Measurements from ENCODE around the gene HRH4. TPM values are rescaled to one million over a fixed set of nuclear protein-coding genes. Genes with fewer than 3 reads are reported as not detected.

The HRH4 gene
- total RNA-seq, 1 donor: under 0.01 TPM

DNA sequence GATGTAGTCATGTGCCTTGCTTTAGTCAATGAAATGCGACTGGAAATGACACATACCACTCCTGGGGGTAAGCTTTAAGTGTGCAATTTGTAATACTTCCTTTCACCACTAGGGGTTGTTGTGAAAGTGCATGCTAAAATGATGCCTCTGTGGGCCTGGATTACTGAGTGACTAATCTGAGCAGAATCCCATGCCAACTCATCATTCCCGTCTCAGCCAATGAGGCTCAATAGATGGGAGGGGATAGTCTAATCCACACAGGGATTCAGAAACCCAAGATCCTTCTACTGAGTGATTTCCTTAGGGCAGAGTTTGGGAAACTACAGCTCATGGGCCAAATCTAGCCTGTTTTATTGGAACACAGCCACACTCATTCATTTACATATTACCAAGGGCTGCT is 54.0 kb downstream of the HRH4 start:
- DNase-seq (ENCODE audit: low read depth): peak; percentile 33
- H3K4me3 ChIP-seq (ENCODE audit: low read depth, low read length): no peak overlapping the region
- TF ChIP-seq, protein P1, sequence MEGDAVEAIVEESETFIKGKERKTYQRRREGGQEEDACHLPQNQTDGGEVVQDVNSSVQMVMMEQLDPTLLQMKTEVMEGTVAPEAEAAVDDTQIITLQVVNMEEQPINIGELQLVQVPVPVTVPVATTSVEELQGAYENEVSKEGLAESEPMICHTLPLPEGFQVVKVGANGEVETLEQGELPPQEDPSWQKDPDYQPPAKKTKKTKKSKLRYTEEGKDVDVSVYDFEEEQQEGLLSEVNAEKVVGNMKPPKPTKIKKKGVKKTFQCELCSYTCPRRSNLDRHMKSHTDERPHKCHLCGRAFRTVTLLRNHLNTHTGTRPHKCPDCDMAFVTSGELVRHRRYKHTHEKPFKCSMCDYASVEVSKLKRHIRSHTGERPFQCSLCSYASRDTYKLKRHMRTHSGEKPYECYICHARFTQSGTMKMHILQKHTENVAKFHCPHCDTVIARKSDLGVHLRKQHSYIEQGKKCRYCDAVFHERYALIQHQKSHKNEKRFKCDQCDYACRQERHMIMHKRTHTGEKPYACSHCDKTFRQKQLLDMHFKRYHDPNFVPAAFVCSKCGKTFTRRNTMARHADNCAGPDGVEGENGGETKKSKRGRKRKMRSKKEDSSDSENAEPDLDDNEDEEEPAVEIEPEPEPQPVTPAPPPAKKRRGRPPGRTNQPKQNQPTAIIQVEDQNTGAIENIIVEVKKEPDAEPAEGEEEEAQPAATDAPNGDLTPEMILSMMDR (IDR thresholded peaks at IDR 0.05; ENCODE audit: insufficient read depth, low read depth, low read length): peak; percentile 50

DNA sequence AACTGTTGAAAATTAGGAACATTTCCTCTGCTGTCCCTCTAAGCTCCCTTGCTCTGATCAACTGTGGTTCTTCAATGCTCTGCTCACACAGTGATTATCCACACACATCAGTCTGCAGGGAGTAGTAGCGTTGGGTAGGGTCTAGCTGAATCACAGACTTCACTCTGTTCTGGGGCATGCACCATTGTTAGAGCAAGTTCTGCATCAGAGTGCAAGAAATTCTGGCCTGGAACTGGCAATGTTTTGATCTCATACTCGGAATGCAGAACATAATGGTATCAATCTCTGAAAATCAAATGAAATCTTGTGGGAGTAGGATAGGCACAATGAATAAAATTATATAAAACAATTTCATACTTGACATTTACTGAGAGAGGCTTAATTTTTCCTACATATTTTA is 55.3 kb downstream of the HRH4 start:
- TF ChIP-seq, protein P1 (IDR thresholded peaks at IDR 0.05; ENCODE audit: insufficient read depth, low read depth, low read length): no peak
- DNase-seq (ENCODE audit: low read depth): no peak
- no peak overlapping the region for H3K4me3 ChIP-seq (ENCODE audit: low read depth, low read length)

- TF ChIP-seq, protein P1 (IDR thresholded peaks at IDR 0.05; ENCODE audit: insufficient read depth, low read depth, low read length): no peak
- no peak for DNase-seq (ENCODE audit: low read depth)
These were observed 55.8 kb downstream of the HRH4 start for GRCh38 chr18:24516261-24516660.

GRCh38 chr18:24517554-24517953 is 57.1 kb downstream of the HRH4 start:
- no peak overlapping the region for H3K4me3 ChIP-seq (ENCODE audit: low read depth, low read length)
- TF ChIP-seq, protein P1 (IDR thresholded peaks at IDR 0.05; ENCODE audit: insufficient read depth, low read depth, low read length): no peak
- no peak for DNase-seq (ENCODE audit: low read depth)

More at GRCh38 chr18:24516261-24516660, 55.8 kb downstream of the HRH4 start:
- H3K4me3 ChIP-seq (ENCODE audit: low read depth, low read length): no peak overlapping the region

- TF ChIP-seq, protein P1 (IDR thresholded peaks at IDR 0.05; ENCODE audit: insufficient read depth, low read depth, low read length): no peak
- no peak for DNase-seq (ENCODE audit: low read depth)
- H3K4me3 ChIP-seq (ENCODE audit: low read depth, low read length): no peak overlapping the region
These were observed 58.2 kb downstream of the HRH4 start for GRCh38 chr18:24518596-24518995.

Small RNA genes lying within 50 kb of the gene (small RNA-seq; reads per million reads assigned to genes)
- gene RF00019: not detected

Other genes with a start within 250 kb of the HRH4 start
- gene OSBPL1A, start 62.8 kb upstream of the HRH4 start, total RNA-seq: 23.3 and 24.5 TPM in 2 replicates
- gene IMPACT, start 34.0 kb upstream of the HRH4 start, total RNA-seq: 25.8 and 35.4 TPM in 2 replicates